Activated T-helper 2 cell treated with anti-CD3 and anti-CD28 coated beads, Interferon-gamma antibody, Interleukin-2, Interleukin-4, amounts not matched to agents 10 μg/mL and 5 μg/mL and 100 μg/mL, durations not matched to agents 14 hours and 24 hours and 36 hours (primary cell): ENCODE measurements around the gene UGT1A10. TPM values are rescaled to one million over a fixed set of nuclear protein-coding genes. Genes with fewer than 3 reads are reported as not detected.
"Not testable (repeated sequence)": the region's sequence is repeated elsewhere in the genome, so short reads cannot be mapped to it uniquely, and the experiment has no call there.

Source experiments
- DNase-seq: peaks from one replicate; pipeline ENCODE4 v3.0.0; 2021; ENCODE audit warnings: low spot score
- H3K27ac Mint-ChIP-seq: one replicate; pipeline ENCODE4 v1.8.0; 2021; ENCODE audit warnings: mixed read lengths
- H3K27me3 Mint-ChIP-seq: one replicate; pipeline ENCODE4 v1.8.0; 2021; ENCODE audit warnings: low read depth, mixed read lengths
- H3K36me3 Mint-ChIP-seq: one replicate; pipeline ENCODE4 v1.8.0; 2021; ENCODE audit warnings: low read depth, mixed read lengths
- H3K4me1 Mint-ChIP-seq: one replicate; pipeline ENCODE4 v1.8.0; 2021; ENCODE audit warnings: low read depth, mixed read lengths
- H3K4me3 Mint-ChIP-seq: one replicate; pipeline ENCODE4 v1.8.0; 2021; ENCODE audit warnings: low read depth, mild to moderate bottlenecking, moderate library complexity, mixed read lengths
- H3K9me3 Mint-ChIP-seq: one replicate; pipeline ENCODE4 v1.8.0; 2021; ENCODE audit warnings: mixed read lengths
- intact Hi-C: fragments of 100-400 bp; cut with micrococcal nuclease; formaldehyde crosslinking; loops from one replicate; pipeline ENCODE4 v1.15.1; 2023
- total RNA-seq: library from RNA; stranded (reverse); gene quantifications from 2 replicates; pipeline ENCODE4 v1.2.3, GENCODE V29; 2022

UGT1A10 gene
- total RNA-seq, 1 donor from 2014 or later: not detected

DNA sequence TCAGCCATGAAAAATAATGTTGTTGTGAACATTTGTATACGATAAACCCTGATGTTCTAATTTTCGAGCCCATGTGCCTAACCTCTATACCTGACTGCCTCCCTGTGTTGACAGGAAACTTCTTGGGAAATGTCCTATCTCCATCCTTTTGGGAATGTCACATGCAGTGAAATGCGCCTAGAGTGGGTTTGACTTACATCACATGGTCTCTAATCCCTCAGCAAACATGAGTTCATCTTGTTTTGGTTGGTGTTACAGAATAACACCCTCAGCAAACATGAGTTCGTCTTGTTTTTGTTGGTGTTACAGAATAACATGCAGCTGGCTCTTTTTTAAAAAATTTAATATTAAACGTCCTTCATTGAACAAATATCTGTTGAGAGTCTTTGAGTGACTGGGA lies 52.1 kb downstream of the UGT1A10 start:
- Mint-ChIP-seq H3K4me3 (no peak overlapping the region), H3K27me3 (peaks cover 16% of the 10 kb centered on the region), H3K36me3 (no peaks in the 10 kb centered on the region), H3K27ac (no peak overlapping the region), H3K9me3 (no peaks in the 10 kb centered on the region), H3K4me1 (no peaks in the 10 kb centered on the region)
- intact Hi-C loops: no loop called here
- DNase-seq: no peak

DNA sequence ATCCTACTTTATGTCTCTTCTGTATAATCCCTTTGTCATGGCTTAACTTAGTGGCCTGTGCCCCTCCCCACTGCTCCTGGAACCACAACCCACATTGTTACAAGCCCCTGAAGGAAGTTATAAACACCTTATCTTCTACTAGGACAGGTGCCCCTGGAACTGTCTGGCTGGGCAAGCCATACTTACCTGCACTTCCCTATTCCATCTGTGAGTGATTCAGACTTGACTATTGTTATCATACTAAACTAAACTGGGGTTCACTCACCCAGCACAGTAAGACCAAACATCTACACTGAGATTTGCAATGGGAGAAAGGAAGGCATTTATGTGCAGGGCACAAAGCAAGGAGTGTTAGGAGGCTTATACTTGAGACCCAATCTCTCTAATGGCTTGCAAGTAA lies 52.8 kb downstream of the UGT1A10 start:
- intact Hi-C loops: no loop called here
- no peaks in the 10 kb centered on the region for H3K4me1 Mint-ChIP-seq
- H3K27me3 Mint-ChIP-seq: peaks cover 12% of the 10 kb centered on the region
- no peak for DNase-seq
- no peak overlapping the region for H3K27ac Mint-ChIP-seq
- no peak overlapping the region for H3K4me3 Mint-ChIP-seq
- H3K36me3 Mint-ChIP-seq: no peaks in the 10 kb centered on the region
- no peaks in the 10 kb centered on the region for H3K9me3 Mint-ChIP-seq

DNA sequence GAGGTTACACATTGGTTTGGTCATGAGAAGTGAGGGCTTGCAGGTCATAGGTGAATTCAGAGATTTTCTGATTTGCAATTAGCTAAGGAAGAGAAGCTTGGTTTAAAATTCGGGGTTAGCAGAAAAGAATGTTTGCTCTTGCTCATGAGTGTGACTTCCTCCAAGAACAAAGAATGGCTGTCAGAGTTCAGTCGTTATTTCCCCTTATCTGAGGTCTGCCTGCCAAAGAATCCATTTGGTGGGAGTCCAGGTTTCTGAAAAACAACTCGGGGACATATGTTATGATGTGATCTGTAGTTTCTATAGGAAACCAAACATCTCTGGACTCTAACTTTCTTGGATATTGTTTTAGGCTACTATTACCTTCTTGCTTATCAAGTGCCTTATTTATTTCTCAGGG lies 53.3 kb downstream of the UGT1A10 start:
- no peaks in the 10 kb centered on the region for H3K36me3 Mint-ChIP-seq
- no peaks in the 10 kb centered on the region for H3K4me1 Mint-ChIP-seq
- H3K9me3 Mint-ChIP-seq: no peaks in the 10 kb centered on the region
- H3K27me3 Mint-ChIP-seq: peaks cover 12% of the 10 kb centered on the region
- no peak for DNase-seq
- H3K27ac Mint-ChIP-seq: no peak overlapping the region
- H3K4me3 Mint-ChIP-seq: no peak overlapping the region
- intact Hi-C loops: no loop called here

DNA sequence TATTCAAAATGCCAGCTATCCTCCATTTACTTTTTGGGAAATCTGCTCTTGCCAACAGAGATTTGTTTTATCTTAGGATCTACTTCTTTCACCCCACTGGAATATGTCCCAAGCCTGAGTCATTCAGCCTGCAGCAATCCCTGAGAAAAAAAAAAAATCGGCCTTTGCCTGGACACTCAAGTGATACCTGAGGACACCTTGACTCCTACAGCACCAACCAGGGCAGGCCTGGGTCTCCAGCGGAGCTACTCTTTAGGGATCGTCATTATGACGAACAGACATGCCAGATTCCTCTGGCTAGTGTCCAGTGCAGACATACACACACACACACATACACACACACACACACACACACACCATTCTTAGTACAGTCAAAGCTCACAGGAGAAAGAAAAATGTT lies 54.2 kb downstream of the UGT1A10 start:
- intact Hi-C loops: no loop called here
- no peak overlapping the region for H3K4me3 Mint-ChIP-seq
- H3K9me3 Mint-ChIP-seq: no peaks in the 10 kb centered on the region
- H3K36me3 Mint-ChIP-seq: no peaks in the 10 kb centered on the region
- H3K27ac Mint-ChIP-seq: no peak overlapping the region
- peaks cover 11% of the 10 kb centered on the region for H3K27me3 Mint-ChIP-seq
- H3K4me1 Mint-ChIP-seq: no peaks in the 10 kb centered on the region
- DNase-seq: no peak

DNA sequence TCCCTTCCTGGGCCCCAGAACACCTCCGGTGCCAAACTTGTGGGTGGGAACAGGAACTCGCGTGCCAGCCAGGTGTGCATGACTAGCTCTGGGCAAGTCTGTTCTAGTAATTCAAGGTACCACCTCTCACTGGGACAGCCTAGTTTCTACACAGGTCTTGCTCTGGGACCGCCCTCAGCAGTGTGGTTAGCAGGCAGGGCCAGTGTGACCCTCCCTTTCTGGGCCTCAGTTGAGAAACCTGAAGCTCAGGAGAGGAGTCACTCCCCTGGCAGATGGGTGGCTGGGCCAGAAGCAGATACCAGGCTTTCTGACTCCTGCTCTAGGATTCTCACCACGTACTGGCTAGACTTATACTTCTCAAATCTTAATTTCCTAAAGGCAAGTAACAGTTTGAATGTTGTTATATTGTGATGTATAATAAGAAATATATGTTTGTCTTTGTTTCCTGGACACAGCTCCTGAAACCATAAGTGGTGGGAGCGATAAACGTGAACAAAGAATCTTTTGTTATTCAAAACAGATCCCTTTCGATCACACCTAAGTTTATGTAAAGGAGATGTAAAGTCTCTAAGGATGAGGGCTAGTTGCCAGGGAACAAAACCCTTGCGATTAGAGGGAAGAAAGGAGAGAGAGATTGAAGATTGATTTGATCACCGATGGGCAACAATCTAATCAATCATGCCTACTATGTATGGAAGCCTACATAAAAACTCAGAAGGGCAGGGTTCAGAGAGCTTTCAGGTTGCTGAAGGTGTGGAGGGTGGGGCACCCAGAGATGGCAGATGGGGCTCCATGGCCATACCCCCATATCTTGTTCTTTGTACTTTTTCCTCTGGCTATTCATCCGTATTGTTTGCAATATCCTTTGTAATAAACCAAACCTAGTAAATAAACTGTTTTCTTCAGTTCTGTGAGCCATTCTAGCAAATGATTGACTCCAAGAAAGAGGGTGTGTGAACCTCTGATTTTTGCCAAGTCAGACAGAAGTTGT lies 55.5 kb downstream of the UGT1A10 start:
- H3K4me3 Mint-ChIP-seq: no peak overlapping the region
- DNase-seq: no peak
- H3K36me3 Mint-ChIP-seq: no peaks in the 10 kb centered on the region
- H3K27me3 Mint-ChIP-seq: peaks cover 17% of the 10 kb centered on the region
- H3K27ac Mint-ChIP-seq: no peak overlapping the region
- intact Hi-C loops: no loop called here
- no peaks in the 10 kb centered on the region for H3K9me3 Mint-ChIP-seq
- H3K4me1 Mint-ChIP-seq: no peaks in the 10 kb centered on the region

DNA sequence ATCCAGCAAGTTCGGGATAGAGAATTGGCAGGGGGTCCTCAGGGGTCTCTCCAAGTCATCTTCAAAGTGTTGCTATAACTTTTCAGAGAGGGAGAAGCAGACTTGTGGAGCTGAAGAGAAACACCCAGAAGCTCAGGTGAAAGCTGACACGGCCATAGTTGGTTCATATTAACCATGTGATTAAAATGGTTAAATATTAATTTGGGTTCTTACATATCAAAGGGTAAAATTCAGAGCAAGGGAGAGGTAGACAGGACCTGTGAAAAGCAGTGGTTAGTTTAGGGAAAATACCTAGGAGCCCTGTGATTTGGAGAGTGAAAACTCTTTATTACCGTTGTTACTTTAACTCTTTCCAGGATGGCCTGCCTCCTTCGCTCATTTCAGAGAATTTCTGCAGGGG lies 56.4 kb downstream of the UGT1A10 start, which contains the start of gene UGT1A6:
Gene UGT1A6, plus strand, starts transcription at position 243 of the 400 bp plus-strand sequence. Its CDS starts 115 bp downstream, at position 358.
- Mint-ChIP-seq H3K27ac (no peak within 1 kb of the TSS), H3K4me3 (no peak within 1 kb of the TSS), H3K4me1 (no peaks in the 10 kb centered on the region), H3K27me3 (peaks cover 24% of the 10 kb centered on the region), H3K9me3 (no peaks in the 10 kb centered on the region), H3K36me3 (no peaks in the 10 kb centered on the region)
- DNase-seq: no peak
- intact Hi-C loops: no loop called here

DNA sequence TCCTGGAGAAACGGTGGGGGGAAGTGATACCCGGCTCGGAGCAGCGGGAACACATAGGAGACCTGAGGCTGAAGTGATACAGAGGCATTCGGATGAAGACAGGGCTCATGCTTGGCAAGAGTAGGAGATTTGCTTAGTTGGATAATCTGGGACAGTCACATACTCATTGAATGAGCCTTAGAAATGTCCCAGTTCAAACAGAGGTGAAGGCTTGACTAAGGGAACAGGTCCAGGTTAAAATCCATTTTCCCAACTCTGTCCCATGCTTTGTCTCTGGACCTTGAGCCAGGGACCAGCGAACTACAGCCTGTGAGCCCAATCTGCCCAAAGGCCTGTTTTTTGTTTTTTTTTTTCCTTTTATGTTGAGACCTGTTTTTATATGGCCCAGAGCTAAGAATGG lies 57.7 kb downstream of the UGT1A10 start:
- Mint-ChIP-seq H3K4me1 (no peaks in the 10 kb centered on the region), H3K27me3 (peaks cover 23% of the 10 kb centered on the region), H3K27ac (no peak overlapping the region), H3K36me3 (no peaks in the 10 kb centered on the region), H3K9me3 (no peaks in the 10 kb centered on the region), H3K4me3 (no peak overlapping the region)
- no peak for DNase-seq
- intact Hi-C loops: no loop called here

DNA sequence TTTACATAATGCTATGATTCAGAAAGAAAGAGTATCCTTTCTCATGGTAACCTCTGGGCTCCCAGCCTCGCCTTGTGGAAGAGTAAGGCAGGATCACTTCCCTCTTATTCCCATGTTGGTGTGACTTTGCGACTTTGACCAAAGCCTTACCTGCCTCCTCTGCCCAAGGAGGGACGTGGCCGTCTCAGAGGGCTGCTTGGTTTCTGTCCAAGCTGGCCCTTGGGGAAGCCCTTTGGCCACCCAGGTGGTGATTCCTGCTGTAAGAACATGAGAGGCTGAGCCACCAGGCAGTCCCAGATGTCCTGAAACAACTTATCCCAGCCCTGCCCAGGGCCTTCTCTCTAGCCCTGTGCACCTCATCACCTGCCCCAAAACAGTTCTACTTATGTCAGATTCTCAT lies 62.5 kb downstream of the UGT1A10 start:
- Mint-ChIP-seq H3K4me1 (no peaks in the 10 kb centered on the region), H3K27me3 (peaks cover 19% of the 10 kb centered on the region), H3K4me3 (no peak overlapping the region), H3K9me3 (no peaks in the 10 kb centered on the region), H3K36me3 (no peaks in the 10 kb centered on the region), H3K27ac (no peak overlapping the region)
- intact Hi-C loops: no loop called here
- DNase-seq: no peak

DNA sequence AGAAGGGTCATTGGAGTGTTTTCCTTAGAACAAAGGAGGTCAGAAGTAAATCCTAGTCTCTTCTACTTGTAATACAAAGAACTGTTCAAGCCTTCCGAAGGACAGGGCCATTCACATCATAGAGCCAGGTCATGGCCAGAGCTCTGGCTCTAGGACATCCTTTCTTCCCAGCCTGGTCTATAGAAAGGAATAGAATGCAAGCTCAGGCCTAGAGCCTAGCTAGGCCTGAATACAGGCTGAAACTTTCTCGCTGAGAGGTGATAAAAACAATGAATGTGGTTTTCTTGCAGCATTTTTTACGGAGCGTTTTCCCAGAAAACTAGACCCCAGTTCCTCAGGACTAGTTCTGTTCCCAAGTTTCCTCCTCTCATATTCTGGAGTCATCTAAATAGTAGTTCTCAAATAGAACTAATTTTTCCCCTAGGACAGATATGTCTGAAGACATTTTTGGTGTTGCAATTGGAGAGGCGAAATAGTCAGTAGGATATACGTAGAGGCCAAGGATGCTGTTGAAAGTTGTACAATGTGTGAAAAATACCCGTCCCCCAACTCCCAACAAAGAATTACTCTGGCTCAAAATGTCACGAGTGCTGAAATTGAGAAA lies 63.3 kb downstream of the UGT1A10 start:
- intact Hi-C loops: no loop called here
- no peaks in the 10 kb centered on the region for H3K9me3 Mint-ChIP-seq
- no peak overlapping the region for H3K4me3 Mint-ChIP-seq
- no peak overlapping the region for H3K27ac Mint-ChIP-seq
- H3K4me1 Mint-ChIP-seq: no peaks in the 10 kb centered on the region
- peaks cover 22% of the 10 kb centered on the region for H3K27me3 Mint-ChIP-seq
- H3K36me3 Mint-ChIP-seq: no peaks in the 10 kb centered on the region
- DNase-seq: no peak

DNA sequence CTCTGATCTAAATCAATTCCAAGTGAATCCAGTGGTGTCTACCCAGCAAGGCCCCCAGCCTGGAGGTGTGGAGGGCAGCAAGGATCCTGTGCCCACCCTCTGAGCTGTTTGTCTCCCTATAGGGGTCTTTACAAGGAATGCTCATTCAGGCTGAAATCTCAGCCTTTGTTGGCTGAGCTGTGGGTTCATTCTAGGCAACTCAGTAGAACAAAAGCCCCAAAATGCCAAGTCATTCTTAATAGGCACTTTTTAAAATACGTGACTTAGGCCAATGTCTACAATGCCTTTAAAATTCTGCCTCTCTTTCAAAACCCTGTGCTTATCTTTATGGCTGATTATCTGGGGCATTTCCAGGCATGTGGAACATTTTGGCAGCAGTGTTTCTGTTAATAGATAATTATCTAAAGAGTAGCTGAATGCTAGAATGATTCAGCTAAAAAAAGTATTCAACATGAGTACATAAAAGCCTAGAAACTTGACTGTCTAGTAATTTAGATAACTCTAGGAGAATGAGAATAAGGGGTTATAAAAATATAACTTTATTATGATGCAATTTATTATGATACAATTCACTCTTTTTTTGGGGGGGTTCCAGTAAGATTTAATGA lies 63.9 kb downstream of the UGT1A10 start:
- peaks cover 22% of the 10 kb centered on the region for H3K27me3 Mint-ChIP-seq
- no peaks in the 10 kb centered on the region for H3K9me3 Mint-ChIP-seq
- no peaks in the 10 kb centered on the region for H3K4me1 Mint-ChIP-seq
- no peak overlapping the region for H3K27ac Mint-ChIP-seq
- intact Hi-C loops: no loop called here
- H3K4me3 Mint-ChIP-seq: no peak overlapping the region
- H3K36me3 Mint-ChIP-seq: no peaks in the 10 kb centered on the region
- DNase-seq: no peak

DNA sequence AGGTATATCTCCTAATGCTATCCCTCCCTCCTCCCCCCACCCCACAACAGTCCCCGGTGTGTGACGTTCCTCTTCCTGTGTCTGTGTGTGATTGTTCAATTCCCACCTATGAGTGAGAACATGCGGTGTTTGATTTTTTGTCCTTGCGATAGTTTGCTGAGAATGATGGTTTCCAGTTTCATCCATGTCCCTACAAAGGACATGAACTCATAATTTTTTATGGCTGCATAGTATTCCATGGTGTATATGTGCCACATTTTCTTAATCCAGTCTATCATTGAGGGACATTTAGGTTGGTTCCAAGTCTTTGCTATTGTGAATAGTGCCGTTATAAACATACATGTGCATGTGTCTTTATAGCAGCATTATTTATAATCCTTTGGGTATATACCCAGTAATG lies 64.6 kb downstream of the UGT1A10 start:
- DNase-seq, H3K9me3 Mint-ChIP-seq, H3K4me1 Mint-ChIP-seq, H3K36me3 Mint-ChIP-seq, intact Hi-C loops, H3K27ac Mint-ChIP-seq, H3K4me3 Mint-ChIP-seq: not testable (repeated sequence)
- H3K27me3 Mint-ChIP-seq: peaks cover 18% of the 10 kb centered on the region

DNA sequence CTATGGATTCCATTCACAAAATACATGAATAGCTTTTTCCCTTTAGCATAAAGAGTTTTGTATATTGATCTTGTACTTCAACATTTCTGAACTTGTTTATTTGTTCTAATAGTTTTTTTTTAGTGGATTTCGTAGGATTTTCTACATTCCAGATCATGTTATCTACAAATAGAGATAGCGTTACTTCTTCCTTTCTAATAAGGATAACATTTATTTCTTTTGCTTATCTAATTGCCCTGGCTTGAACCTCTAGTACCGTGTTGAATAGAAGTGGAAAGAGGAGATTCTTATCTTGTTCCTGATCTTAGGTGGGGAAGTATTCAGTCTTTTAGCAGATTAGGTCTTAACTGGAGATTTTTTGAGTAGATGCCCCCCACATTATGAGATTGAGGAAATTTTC lies 66.0 kb downstream of the UGT1A10 start:
- no peak for DNase-seq
- Mint-ChIP-seq H3K27ac (no peak overlapping the region), H3K36me3 (no peaks in the 10 kb centered on the region), H3K9me3 (no peaks in the 10 kb centered on the region), H3K27me3 (peaks cover 9% of the 10 kb centered on the region), H3K4me3 (no peak overlapping the region), H3K4me1 (no peaks in the 10 kb centered on the region)
- intact Hi-C loops: no loop called here
